Bronchial epithelial cell (primary cell): ENCODE measurements around the gene JPH2. TPM values are rescaled to one million over a fixed set of nuclear protein-coding genes. Genes with fewer than 3 reads are reported as not detected.

Experiments used
- DNase-seq: peaks from one replicate; pipeline ENCODE4 v3.0.0-alpha.2; 2010; ENCODE audit warnings: low read depth
- FAIRE-seq: peaks from 2 replicates; lab custom pipeline; 2011; peaks lifted over from hg19 to GRCh38; lab: Jason Lieb, UNC
- H3K27me3 ChIP-seq: 2 replicates; pipeline ENCODE4 v1.5.1; 2011; ENCODE audit warnings: low read length; ENCODE audit not compliant: control insufficient read depth, insufficient read depth
- H3K36me3 ChIP-seq: 2 replicates; pipeline ENCODE4 v1.5.1; 2011; ENCODE audit warnings: low read length; ENCODE audit not compliant: control insufficient read depth, insufficient read depth
- H3K4me3 ChIP-seq: 2 replicates; pipeline ENCODE4 v1.5.1; 2011; ENCODE audit warnings: mild to moderate bottlenecking, low read depth, low read length, control low read depth
- CTCF ChIP-seq: IDR thresholded peaks from 2 replicates; pipeline ENCODE4 v1.5.1; 2011; ENCODE audit warnings: mild to moderate bottlenecking, moderate library complexity, low read length, control low read depth, inconsistent platforms; ENCODE audit not compliant: insufficient read depth, severe bottlenecking
- total RNA-seq: library from RNA; depleted of rRNA; stranded (reverse); fragments of >200 nt; gene quantifications from 2 replicates; pipeline ENCODE4 v1.2.1, GENCODE V29; 2014

JPH2 gene
- total RNA-seq, 1 donor from 2014 or later: under 0.01 TPM

- TF ChIP-seq CTCF: no peak
- H3K4me3 ChIP-seq: no peak overlapping the region
- H3K27me3 ChIP-seq: peaks cover 1% of the 10 kb centered on the region
- DNase-seq: no peak
- no peak for FAIRE-seq
- H3K36me3 ChIP-seq: no peaks in the 10 kb centered on the region
Observed at GRCh38 chr20:44160133-44160532, 26.9 kb downstream of the JPH2 start.

GRCh38 chr20:44159711-44160110 is 27.3 kb downstream of the JPH2 start:
- no peak for TF ChIP-seq CTCF
- no peak for DNase-seq
- Histone ChIP-seq H3K4me3 (no peak overlapping the region), H3K36me3 (no peaks in the 10 kb centered on the region), H3K27me3 (peaks cover 1% of the 10 kb centered on the region)
- FAIRE-seq: no peak

GRCh38 chr20:44159125-44159524 is 27.9 kb downstream of the JPH2 start:
- no peak for FAIRE-seq
- DNase-seq: no peak
- TF ChIP-seq CTCF: no peak
- Histone ChIP-seq H3K36me3 (no peaks in the 10 kb centered on the region), H3K27me3 (peaks cover 1% of the 10 kb centered on the region), H3K4me3 (no peak overlapping the region)

GRCh38 chr20:44157061-44157460 is 29.9 kb downstream of the JPH2 start:
- Histone ChIP-seq H3K36me3 (no peaks in the 10 kb centered on the region), H3K4me3 (no peak overlapping the region), H3K27me3 (no peaks in the 10 kb centered on the region)
- FAIRE-seq: no peak
- TF ChIP-seq CTCF: no peak
- no peak for DNase-seq

- DNase-seq (no peak), FAIRE-seq (no peak)
- no peaks in the 10 kb centered on the region for H3K36me3 ChIP-seq
- H3K27me3 ChIP-seq: no peaks in the 10 kb centered on the region
- no peak overlapping the region for H3K4me3 ChIP-seq
- TF ChIP-seq CTCF: no peak
Observed at GRCh38 chr20:44154521-44155001, 32.4 kb downstream of the JPH2 start.

GRCh38 chr20:44153636-44154043 is 33.3 kb downstream of the JPH2 start:
- no peak for DNase-seq
- Histone ChIP-seq H3K27me3 (no peaks in the 10 kb centered on the region), H3K4me3 (no peak overlapping the region), H3K36me3 (no peaks in the 10 kb centered on the region)
- FAIRE-seq: no peak
- no peak for TF ChIP-seq CTCF
